HG03066 (cell line): ENCODE results near the gene SDCCAG8.
A peak's percentile ranks its signal among the peaks of the same experiment; 100 is the strongest.

ENCODE experiments used
- ATAC-seq: cut with Tn5 transposase; IDR thresholded peaks from one replicate; pipeline ENCODE4 v1.9.1; 2021; ENCODE audit warnings: low read depth; ENCODE audit not compliant: unreplicated experiment

SDCCAG8 gene

GRCh38 chr1:243443557-243443956, 187.7 kb downstream of the SDCCAG8 start:
- no peak for ATAC-seq

- no peak for ATAC-seq
Observed at GRCh38 chr1:243447347-243447746, 191.5 kb downstream of the SDCCAG8 start.

- ATAC-seq: no peak
Observed at GRCh38 chr1:243447844-243448243, 192.0 kb downstream of the SDCCAG8 start.

- no peak for ATAC-seq
Observed at GRCh38 chr1:243449373-243449772, 193.5 kb downstream of the SDCCAG8 start.

- ATAC-seq: no peak
Observed at GRCh38 chr1:243452092-243452491, 196.3 kb downstream of the SDCCAG8 start.

GRCh38 chr1:243454328-243454997, 198.6 kb downstream of the SDCCAG8 start:
- no peak for ATAC-seq

- no peak for ATAC-seq
Observed at GRCh38 chr1:243455760-243456651, 200.2 kb downstream of the SDCCAG8 start.

GRCh38 chr1:243457363-243457982, 201.6 kb downstream of the SDCCAG8 start:
- ATAC-seq: no peak

- ATAC-seq: no peak
Observed at GRCh38 chr1:243459059-243459458, 203.2 kb downstream of the SDCCAG8 start.

- ATAC-seq: no peak
Observed at GRCh38 chr1:243461700-243462099, 205.9 kb downstream of the SDCCAG8 start.

- no peak for ATAC-seq
Observed at GRCh38 chr1:243462929-243463697, 207.3 kb downstream of the SDCCAG8 start.

- ATAC-seq: no peak
Observed at GRCh38 chr1:243465081-243465480, 209.2 kb downstream of the SDCCAG8 start.

GRCh38 chr1:243465738-243466137, 209.9 kb downstream of the SDCCAG8 start:
- no peak for ATAC-seq

GRCh38 chr1:243469497-243469896, 213.7 kb downstream of the SDCCAG8 start:
- no peak for ATAC-seq

GRCh38 chr1:243470502-243470901, 214.7 kb downstream of the SDCCAG8 start:
- ATAC-seq: no peak

- no peak for ATAC-seq
Observed at GRCh38 chr1:243471026-243471685, 215.3 kb downstream of the SDCCAG8 start.

- peak; percentile 83 for ATAC-seq
Observed at GRCh38 chr1:243471754-243472745, 216.2 kb downstream of the SDCCAG8 start.

- ATAC-seq: no peak
Observed at GRCh38 chr1:243473227-243474135, 217.6 kb downstream of the SDCCAG8 start.
